Left lung (tissue), 10 donors: ENCODE results near the gene METTL13. TPM values are rescaled to one million over a fixed set of nuclear protein-coding genes. Genes with fewer than 3 reads are reported as not detected.

Experiments
- ATAC-seq: fragments of 200-7000 bp; cut with Tn5 transposase; one replicate; pipeline ENCODE4 v1.9.1; 2020; ENCODE audit warnings: moderate library complexity
- DNase-seq, 4 donors: peaks; one replicate each; pipeline ENCODE4 v3.0.0-alpha.2; 2013 to 2020
- H3K27ac ChIP-seq, 2 donors: fragments of 200-600 bp; sonication (generic) in 1 of 2; one replicate each; pipeline versions ENCODE4 v1.5.0 to v1.8.0; 2020 to 2021
- H3K27me3 ChIP-seq, 2 donors: fragments of 200-600 bp; sonication (generic) in 1 of 2; one replicate each; pipeline versions ENCODE4 v1.5.0 to v1.8.0; 2020 to 2021
- H3K36me3 ChIP-seq, 2 donors: fragments of 200-600 bp; sonication (generic) in 1 of 2; one replicate each; pipeline versions ENCODE4 v1.5.0 to v1.8.0; 2020 to 2021
- H3K4me1 ChIP-seq, 2 donors: fragments of 200-600 bp; one replicate each; pipeline ENCODE4 v1.8.0; 2021
- H3K4me3 ChIP-seq, 2 donors: fragments of 200-600 bp; sonication (generic) in 1 of 2; one replicate each; pipeline versions ENCODE4 v1.5.0 to v1.8.0; 2020 to 2021; ENCODE audit warnings: mild to moderate bottlenecking in 1 of 2
- H3K9me3 ChIP-seq, 2 donors: fragments of 200-600 bp; sonication (generic) in 1 of 2; one replicate each; pipeline versions ENCODE4 v1.5.0 to v1.8.0; 2020 to 2021
- CTCF ChIP-seq, 2 donors: fragments of 200-600 bp; sonication (generic) in 1 of 2; IDR thresholded peaks; one replicate each; pipeline versions ENCODE4 v1.5.0 to v1.8.0; 2021; ENCODE audit warnings: antibody characterized with exemption in 2 of 2
- intact Hi-C, 2 donors: fragments of 100-400 bp; cut with DNase I; formaldehyde crosslinking; loops; one replicate each; pipeline versions ENCODE4 v1.11.2 to v1.14.2; 2022
- polyA plus RNA-seq, 6 donors: library from polyadenylated mRNA; unstranded; fragments of 120-200 nt; gene quantifications; one replicate each; pipeline ENCODE4 v1.2.1, GENCODE V29; 2013; ENCODE audit not compliant: insufficient read length in 6 of 6
- total RNA-seq, 2 donors: library from RNA; stranded (reverse); fragmentation: NEBNext Ultra II Directional; extraction: Animal tissue kit (Norgen Biotek cat#: 25700); gene quantifications; one replicate each; pipeline ENCODE4 v1.2.1, GENCODE V29; 2021
- donor health status: DM: no; HTN: yes; CAD: no.
- donor health status: DM: no; HTN: no; CAD: no.

The METTL13 gene
- total and polyA plus RNA-seq, 8 donors, result 25.1 to 39.5 (median 34.8) TPM

GRCh38 chr1:171739656-171740055 lies 41.8 kb upstream of the METTL13 start:
- H3K27me3 ChIP-seq, result no peaks in the 10 kb centered on the region
- intact Hi-C loops, result no loop called here
- no peak for DNase-seq
- no peaks in the 10 kb centered on the region for H3K9me3 ChIP-seq
- peak overlapping the region in 1 of 2 donors; percentile 15 for H3K27ac ChIP-seq
- H3K4me3 ChIP-seq, result no peak overlapping the region
- H3K4me1 ChIP-seq, result peaks cover 13 to 54% of the 10 kb centered on the region in 2 donors
- ATAC-seq, result no peak
- no peak for TF ChIP-seq CTCF (IDR thresholded peaks at IDR 0.05)
- peaks cover 0 to 29% of the 10 kb centered on the region in 2 donors for H3K36me3 ChIP-seq

- TF ChIP-seq CTCF (IDR thresholded peaks at IDR 0.05), result no peak
- ATAC-seq (no peak), DNase-seq (no peak)
- intact Hi-C loops, result no loop called here
- no peaks in the 10 kb centered on the region for H3K27me3 ChIP-seq
- peaks cover 0 to 26% of the 10 kb centered on the region in 2 donors for H3K36me3 ChIP-seq
- no peaks in the 10 kb centered on the region for H3K9me3 ChIP-seq
- peak overlapping the region in 1 of 2 donors; percentile 91 for H3K4me3 ChIP-seq
- peak overlapping the region; percentile 96 to 98 for H3K27ac ChIP-seq
- H3K4me1 ChIP-seq, result peaks cover 13 to 60% of the 10 kb centered on the region in 2 donors
Observed at GRCh38 chr1:171740356-171740863, 41.0 kb upstream of the METTL13 start.

GRCh38 chr1:171740987-171741871 lies 40.2 kb upstream of the METTL13 start:
- DNase-seq, result peak; percentile 25 to 49 (median 40)
- peak in 1 of 2 donors; percentile 16 for TF ChIP-seq CTCF (IDR thresholded peaks at IDR 0.05)
- Histone ChIP-seq H3K4me1 (peaks cover 13 to 57% of the 10 kb centered on the region in 2 donors), H3K27ac (peak overlapping the region; percentile 96 to 98), H3K27me3 (no peaks in the 10 kb centered on the region), H3K36me3 (peaks cover 0 to 18% of the 10 kb centered on the region in 2 donors), H3K9me3 (no peaks in the 10 kb centered on the region), H3K4me3 (peak overlapping the region; percentile 91 to 95)
- intact Hi-C loops, result no loop called here
- ATAC-seq, result peak; percentile 59

GRCh38 chr1:171741872-171742576 lies 39.4 kb upstream of the METTL13 start, which contains the start of gene VAMP4:
TSS of gene VAMP4 (minus strand) at chr1:171742065. CDS start at chr1:171738414, 3,651 bp downstream.
- intact Hi-C loops, result no loop called here
- peak within 1 kb of the TSS; percentile 91 to 95 for H3K4me3 ChIP-seq
- no peaks in the 10 kb centered on the region for H3K9me3 ChIP-seq
- H3K27ac ChIP-seq, result peak within 1 kb of the TSS; percentile 96 to 98
- H3K36me3 ChIP-seq, result peaks cover 0 to 10% of the 10 kb centered on the region in 2 donors
- TF ChIP-seq CTCF (IDR thresholded peaks at IDR 0.05), result no peak
- H3K27me3 ChIP-seq, result no peaks in the 10 kb centered on the region
- peaks cover 13 to 57% of the 10 kb centered on the region in 2 donors for H3K4me1 ChIP-seq
- ATAC-seq (peak; percentile 95), DNase-seq (peak; percentile 92 to 97 (median 93))
